HG03442 (cell line): ENCODE results near the gene MPEG1.

Experiments used
- ATAC-seq: cut with Tn5 transposase; IDR thresholded peaks from one replicate; pipeline ENCODE4 v1.9.1; 2021; ENCODE audit warnings: mild to moderate bottlenecking, moderate library complexity; ENCODE audit not compliant: unreplicated experiment

The MPEG1 gene

GRCh38 chr11:59218319-59218718, 5.6 kb upstream of the MPEG1 start:
- no peak for ATAC-seq

DNA sequence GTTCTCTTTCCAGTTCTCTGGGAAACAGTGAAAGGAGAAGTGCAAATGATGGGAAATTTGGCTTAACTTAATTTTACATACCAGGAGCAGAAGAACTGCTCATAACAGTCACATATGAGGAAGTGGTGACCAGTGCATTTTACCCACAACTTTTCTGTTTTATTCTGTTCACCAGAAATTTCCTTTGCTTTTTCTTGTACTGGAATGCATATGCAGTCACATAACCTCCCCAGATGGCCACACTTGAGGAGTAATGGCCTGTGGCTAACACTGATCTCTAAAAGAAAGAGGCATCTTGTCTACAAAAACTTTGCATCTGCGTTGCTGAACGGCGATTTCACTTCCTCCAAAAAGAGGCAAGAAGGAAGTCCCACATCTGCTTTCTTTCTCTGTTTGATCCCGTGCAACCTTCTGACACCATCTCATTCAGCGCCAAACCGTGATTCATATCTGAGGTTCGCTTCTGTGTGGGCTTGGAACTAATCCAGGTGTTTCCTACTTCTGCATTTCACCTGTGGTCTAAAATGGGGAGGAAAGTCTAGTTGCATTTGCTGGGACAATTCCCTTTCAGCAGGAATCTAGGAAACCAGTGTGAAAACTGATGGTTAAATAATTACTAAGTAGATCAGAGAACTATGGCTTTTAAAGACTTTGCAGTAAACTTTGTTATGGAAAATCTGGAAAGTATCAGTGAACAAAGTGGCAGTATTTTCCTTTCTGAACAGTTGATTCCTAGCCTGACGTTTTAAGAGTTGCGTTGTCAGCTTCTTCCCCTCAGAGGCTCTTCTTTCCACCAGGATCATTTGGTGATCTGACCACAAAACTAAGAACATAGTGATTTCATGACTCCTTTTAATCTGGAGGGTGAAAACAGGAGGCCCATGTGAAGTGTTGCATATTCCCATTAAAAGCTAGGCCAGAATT, 4.2 kb upstream of the MPEG1 start:
- peak; percentile 87 for ATAC-seq

- ATAC-seq, result no peak
Measured at GRCh38 chr11:59214141-59214893, 1.6 kb upstream of the MPEG1 start.

- no peak for ATAC-seq
Measured at GRCh38 chr11:59212222-59212621, 505 bp downstream of the MPEG1 start.

GRCh38 chr11:59208956-59209355, 3.8 kb downstream of the MPEG1 start:
- no peak for ATAC-seq

GRCh38 chr11:59207988-59208451, 4.7 kb downstream of the MPEG1 start:
- peak; percentile 80 for ATAC-seq

- no peak for ATAC-seq
Measured at GRCh38 chr11:59206635-59207034, 6.1 kb downstream of the MPEG1 start.

DNA sequence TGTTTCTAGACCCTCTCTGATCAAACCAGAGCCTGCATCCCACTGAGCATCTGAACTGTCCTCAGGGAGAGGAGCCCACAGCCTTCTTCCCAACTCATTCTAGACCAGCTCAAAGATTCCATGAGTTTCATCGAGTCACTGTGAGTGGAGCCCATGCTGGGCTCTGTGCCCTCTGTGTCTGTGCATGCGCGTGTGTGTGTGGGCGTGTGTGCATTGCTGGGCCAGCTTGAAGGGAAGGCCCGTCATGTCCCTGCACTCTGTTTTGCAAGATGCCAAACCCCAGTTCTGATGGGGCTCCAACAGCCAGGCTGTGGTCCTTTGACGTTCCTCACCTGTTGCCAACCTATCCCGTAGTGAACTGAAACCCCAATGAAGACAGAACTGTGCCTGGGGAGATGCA, 7.1 kb downstream of the MPEG1 start:
- no peak for ATAC-seq

DNA sequence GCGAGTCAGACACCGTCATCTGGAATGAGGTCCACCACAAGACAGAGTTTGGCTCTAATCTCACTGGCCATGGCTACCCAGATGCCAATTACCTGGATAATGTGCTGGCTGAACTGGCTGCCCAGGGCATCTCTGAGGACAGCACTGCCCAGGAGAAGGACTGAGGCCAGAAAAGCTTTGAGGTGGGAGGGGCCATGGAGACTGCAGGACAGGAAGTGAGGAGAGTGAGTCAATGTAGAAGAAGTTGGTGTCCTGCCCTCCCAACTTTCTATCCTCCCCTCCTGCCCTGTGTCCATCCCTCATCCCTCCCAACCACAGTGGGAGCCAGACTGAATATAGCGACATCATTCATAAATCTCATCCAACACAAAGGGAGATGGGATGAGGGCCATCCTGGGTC, 8.0 kb downstream of the MPEG1 start:
- no peak for ATAC-seq

GRCh38 chr11:59201353-59201752, 11.4 kb downstream of the MPEG1 start:
- ATAC-seq, result no peak

- ATAC-seq, result no peak
Measured at GRCh38 chr11:59200423-59200746, 12.3 kb downstream of the MPEG1 start.

DNA sequence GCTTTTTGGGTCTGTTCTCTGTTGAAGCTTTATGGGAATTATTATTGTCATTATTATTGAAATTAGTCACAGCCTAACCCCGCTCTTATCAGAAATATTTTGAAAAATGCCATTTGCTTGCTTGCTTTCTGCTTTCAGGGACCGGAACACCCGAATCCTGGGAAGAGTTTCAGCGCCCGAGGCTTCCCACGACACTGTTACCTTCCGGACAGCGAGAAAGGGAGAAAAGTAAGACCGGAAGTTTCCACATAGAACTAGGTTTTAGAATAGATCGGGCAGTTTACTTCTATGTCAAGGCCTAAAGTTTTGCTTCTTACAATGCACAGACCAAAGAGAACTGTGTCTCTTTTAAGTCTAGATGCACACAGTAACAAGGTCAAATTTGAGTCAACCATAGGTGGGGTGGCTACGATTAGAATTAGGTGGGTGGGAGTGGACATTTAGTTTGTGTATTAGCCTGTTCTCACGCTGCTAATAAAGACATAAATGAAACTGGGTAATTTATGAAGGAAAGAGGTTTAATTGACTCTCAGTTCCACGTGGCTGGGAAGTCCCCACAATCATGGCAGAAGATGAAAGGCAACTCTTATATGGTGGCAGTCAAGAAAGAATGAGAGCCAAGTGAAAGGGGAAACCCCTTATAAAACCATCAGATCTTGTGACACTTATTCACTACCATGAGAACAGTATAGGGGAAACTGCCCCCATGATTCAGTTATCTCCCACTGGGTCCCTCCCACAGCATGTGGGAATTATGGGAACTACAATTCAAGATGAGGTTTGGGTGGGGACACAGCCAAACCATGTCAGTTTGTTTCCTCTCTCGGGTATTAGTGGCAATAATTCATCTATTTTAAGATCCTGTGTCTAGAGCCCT, 12.9 kb downstream of the MPEG1 start:
- ATAC-seq, result peak; percentile 60

- no peak for ATAC-seq
Measured at GRCh38 chr11:59198726-59199125, 14.0 kb downstream of the MPEG1 start.

DNA sequence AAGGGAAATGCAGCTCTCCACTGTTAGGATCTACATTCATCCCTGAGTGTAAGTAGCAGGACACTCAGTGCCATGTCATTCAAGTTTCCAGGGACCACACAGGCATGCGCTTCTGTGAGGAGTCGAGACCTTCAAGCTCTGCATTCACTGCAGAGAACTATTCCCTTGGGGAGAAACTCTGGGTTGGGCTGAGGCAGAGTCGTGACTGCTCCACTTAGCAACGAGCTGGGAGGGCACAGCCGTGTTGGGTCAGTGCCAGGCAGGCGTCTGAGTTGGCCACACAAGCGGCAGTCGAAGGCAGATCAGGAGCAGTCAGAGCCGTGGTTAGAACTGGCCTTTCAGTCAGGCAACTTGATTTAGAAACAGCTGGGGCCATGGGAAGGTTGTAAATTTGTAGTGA, 14.7 kb downstream of the MPEG1 start:
- ATAC-seq, result no peak

DNA sequence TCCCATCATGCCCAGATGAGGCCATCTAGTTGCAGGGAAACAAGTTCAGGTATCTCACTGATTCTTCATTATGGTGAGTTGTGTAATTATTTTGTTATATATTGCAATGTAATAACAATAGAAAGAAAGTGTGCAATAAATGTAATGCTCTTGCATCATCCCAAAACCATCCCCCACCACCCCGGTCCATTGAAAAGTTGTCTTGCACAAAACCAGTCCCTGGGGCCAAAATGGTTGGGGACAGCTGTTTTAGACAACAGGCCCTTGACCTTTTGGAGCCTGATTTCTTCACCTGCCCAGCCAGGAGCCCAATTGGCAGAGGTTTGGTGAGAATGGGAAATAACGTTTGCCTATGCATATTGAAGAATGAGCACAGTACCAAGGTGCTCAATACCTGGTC, 15.9 kb downstream of the MPEG1 start:
- no peak for ATAC-seq

DNA sequence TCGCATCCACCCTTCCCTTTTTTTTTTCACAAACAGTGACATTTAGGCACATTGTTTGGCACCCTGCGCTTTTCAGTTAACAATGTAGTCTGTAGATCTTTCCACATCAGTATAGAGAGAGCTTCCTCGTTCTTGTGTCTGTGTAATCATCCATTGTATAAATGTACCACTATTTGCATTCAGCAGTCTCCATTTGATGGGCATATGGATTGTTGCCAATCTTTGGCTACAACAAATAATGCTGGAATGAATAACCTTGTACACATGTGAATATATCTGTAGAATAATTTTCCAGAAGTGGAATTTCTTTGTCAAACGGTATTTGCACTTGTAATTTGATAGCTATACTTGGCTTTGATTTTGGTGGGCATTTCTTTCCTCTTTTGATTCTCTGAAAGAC, 17.1 kb downstream of the MPEG1 start:
- no peak for ATAC-seq

DNA sequence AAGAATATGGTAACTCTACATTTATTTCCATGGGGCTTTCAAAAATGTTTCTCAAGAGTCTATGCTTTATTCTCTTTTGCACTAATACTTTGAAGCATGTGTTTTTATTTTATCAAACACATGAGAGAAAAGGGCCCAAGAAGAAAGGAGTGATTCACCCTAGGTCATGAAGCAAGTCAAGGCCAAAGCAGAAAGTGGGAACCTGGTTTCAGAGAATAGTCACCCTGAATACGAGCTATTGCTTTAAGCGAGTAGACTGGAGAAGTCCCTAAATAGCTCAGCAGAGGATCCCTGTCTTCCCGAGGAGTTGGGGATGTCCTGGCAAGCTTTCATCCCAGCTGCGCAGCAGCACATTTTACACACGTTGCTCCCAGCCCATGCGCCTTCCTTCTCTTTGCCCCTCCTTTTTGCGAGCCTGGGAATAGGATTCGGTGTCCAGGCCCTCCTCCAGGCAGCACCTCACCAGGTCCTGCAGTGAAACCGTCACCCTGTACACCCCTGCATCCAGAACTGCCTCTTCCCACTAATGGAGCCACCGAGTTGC, 19.1 kb downstream of the MPEG1 start:
- ATAC-seq, result no peak

DNA sequence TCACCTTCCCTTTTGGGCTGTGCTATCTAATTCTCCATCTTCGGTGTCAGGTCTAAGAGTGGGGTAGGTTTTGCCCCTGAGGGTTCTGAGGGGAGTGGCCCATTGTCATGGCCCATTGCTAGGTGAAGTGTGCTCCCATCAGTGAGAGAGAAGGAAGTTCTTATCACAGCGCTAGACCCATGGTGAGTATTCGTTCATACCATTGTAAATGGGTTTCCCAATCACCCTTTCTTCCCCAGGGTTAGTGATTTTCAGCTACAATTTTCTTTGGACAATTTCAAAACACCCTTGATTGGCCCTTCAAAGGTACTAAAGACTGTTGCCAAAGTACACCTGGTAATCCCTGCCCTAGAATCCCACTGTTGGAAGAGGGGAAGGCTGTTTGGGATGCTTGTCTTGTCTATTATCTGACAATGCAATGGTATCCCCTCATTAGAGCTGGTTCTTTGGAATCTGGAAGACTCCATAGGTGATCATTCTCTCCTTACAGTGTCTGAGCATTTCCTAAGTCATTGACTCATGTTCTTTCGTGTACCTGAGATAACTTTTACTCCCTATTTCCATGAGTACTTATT, 20.2 kb downstream of the MPEG1 start:
- ATAC-seq, result no peak

DNA sequence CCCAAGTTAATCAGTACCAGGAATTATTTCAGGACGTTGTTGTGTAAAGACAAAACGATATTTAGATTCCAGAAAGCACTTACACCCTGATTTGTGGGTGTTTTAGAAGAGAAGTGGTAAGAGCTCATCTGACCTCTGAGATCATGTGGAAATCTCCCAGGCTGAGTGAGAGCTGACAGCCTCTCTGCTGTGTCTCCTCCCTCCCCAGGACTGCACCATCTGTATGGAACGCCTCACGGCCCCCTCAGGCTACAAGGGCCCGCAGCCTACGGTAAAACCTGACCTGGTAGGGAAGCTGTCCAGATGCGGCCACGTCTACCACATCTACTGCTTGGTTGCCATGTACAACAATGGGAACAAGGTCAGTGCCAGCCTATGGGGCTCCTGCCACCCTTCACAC, 20.8 kb downstream of the MPEG1 start:
- no peak for ATAC-seq

DNA sequence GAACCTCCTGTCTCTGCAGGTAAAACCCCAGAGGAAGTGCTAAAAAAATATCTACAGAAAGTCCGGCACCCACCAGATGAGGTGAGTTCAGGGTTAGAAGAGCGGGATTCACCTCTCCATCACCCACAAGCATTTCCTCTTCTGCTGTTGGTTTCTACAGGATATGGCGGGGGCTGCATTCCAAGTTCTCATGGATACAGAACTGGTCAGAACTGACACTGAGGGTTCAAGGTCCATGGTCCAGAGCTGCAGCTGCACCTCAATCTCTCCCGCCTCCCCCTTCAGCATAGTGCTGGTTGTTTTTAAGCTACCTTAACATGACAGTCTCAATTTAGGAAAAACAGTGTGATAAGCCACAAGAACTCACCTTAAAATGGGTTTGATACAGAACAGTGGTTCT, 21.6 kb downstream of the MPEG1 start:
- no peak for ATAC-seq

GRCh38 chr11:59189986-59190385, 22.7 kb downstream of the MPEG1 start:
- ATAC-seq, result no peak
